ENCODE data around the gene RBCK1.

RBCK1 gene

DNA sequence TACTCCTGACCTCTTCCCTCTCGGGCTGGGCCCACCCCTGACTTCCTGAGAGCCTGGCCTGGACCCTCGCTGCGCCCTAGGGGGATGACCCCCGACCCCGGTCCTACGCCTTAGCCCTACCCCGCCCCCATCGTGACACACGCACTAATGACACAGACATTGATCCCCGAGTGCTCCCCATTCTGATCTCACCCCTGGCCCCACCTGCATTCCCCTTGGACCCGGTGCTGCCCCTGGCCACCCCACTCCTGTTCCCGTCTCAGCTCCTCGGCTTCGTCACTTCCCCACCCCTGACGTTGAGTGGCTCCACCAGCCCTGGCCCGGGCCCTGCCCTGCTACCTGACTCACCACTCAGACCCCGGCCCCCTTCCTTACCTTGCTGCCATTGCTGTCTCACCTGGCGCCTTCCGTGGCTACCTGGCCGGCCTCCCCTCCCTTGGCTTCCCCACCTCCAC lies 12.1 kb downstream of the RBCK1 start:
- no peak for DNase-seq

DNA sequence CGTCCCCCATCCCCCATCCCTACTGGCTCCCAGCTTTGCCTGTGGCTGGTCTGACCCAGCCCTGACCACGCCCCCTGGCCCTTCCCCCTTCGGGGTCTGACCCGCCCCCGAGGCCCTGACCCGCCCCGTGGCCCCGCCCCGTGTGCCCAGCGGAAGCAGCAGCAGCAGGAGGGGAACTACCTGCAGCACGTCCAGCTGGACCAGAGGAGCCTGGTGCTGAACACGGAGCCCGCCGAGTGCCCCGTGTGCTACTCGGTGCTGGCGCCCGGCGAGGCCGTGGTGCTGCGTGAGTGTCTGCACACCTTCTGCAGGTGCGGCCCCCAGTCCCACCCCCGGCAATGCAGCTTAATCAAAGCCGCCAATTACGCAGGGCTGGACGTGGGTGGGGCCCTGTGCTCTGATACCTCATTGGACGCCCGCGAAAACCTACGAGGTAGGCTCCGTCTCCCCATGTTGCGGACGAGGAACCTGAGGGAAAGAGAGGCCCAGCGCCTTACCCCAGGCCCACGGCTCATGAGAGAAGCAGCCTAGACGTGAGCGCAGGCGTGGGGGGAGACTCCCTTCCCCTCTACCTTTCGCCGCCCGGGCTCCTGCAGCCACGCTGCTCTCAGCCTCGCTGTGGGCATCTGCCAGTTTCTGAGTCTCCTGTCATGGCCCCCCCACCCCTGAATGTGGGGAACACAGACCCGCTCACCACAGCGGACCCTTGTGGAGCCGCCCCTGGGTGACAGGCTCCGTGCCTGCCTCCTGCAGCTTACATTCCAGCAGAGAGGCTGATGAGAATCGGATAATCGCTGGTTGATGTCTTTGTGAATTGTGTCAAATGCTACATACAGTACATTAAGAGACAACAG lies 12.8 kb downstream of the RBCK1 start:
- DNase-seq = no peak

DNA sequence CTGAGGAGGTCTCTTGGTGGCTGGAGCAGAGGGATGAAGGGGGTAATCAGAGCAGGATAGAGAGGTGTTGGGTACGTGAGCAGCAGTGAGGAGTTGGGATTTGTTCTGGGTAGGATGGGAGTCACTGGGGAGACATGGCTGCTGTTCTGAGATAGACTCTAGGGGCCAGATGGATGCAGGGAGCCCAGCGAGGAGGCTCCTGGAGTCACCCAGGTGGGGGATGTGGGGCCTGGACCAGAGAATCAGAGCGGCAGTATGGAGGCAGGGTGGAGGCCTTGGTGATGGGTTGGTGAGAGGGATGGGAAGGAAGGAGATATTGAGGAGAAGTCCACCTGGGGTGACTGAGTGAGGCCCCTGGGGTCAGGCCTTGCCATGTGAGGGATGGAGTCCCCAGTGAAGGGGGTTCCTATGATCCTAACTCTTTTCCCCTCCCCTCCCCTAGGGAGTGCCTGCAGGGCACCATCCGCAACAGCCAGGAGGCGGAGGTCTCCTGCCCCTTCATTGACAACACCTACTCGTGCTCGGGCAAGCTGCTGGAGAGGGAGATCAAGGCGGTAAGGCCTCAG lies 13.7 kb downstream of the RBCK1 start:
- DNase-seq = no peak

DNA sequence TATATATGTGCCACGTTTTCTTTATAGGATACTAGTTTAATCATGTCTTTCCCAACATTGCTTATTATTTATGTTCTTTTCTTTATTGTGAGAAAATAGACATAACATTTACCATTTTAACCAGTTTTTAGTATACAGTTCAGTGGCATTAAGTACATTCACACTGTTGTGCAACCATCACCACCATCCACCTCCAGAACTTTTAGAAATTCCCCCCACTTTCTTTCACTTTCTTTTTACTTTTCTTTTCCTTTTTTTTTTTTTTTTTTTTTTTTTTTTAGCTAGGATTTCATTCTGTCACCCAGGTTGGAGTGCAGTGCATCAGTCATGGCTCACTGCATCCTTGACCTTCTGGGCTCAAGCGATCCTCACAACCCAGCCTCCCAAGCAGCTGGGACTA lies 18.5 kb downstream of the RBCK1 start:
- DNase-seq = no peak

DNA sequence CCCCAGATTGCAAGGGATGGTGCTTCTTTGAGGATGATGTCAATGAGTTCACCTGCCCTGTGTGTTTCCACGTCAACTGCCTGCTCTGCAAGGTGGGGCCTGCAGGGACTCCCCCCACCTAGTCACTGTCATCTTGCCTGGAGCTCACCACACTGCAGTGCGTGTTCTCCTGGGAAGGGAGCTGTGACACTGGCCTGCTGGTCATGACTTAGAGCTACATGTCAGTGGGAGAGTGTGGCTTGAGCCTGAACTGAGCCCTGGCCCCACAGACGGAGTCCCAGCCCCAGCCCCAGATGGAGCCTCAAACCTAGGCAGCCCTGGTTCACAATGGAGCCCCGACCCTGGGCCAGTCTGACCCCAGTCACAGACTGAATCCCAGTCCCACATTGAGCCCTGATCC lies 19.3 kb downstream of the RBCK1 start:
- DNase-seq = no peak

DNA sequence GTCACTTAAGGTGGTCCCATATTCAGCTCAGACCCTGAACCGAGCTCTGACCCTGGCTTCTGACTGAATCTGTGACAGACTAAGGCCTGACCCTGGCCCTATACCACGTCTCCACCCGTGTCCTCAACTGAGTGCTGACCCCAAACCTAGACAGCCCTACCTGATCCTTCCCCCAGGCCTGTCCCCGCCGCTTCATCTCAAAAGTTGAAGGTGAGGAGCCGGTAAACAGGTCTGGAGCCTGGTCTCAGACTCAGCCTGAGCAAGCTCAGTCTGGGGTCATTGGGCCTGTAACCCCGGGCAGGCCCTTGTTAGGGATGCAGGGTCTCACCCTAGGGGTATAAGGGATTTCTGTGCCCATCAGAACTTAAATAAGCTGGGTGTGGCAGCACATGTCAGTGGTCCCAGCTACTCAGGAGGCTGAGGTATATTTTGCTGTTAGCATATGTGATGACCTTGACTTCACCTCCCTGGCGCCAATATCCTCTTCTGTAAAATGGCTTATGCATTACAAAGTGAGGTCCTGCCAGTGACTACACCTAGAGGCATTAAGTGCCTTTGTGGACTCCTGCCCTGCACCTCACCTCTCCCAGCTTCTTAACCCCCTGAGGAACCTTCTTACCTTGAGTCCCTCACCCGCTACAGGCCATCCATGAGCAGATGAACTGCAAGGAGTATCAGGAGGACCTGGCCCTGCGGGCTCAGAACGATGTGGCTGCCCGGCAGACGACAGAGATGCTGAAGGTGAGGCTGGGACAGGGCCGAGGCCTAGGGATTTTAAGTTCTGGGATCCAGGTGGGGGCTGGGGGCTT lies 20.0 kb downstream of the RBCK1 start:
- DNase-seq = no peak

DNA sequence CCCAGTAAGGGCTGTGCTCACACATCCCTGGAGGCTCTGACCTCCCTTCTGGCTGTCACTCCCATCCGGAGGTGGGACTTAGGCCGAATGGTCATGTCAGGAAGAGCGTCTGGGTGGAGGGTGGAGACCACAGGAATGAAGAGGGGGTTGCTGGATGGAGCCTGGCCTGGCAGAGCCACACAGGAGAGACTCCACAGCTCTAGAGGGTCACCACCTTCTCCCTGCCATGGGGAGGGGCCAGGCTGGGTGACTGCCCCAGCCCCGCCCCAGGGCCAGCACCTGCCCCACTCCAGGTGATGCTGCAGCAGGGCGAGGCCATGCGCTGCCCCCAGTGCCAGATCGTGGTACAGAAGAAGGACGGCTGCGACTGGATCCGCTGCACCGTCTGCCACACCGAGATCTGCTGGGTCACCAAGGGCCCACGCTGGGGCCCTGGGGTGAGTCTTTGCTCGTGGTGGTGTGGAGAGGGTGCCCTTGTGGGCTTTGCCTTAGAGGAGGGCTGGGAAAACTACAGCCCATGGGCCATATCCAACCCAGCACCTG lies 20.6 kb downstream of the RBCK1 start:
- DNase-seq = no peak

DNA sequence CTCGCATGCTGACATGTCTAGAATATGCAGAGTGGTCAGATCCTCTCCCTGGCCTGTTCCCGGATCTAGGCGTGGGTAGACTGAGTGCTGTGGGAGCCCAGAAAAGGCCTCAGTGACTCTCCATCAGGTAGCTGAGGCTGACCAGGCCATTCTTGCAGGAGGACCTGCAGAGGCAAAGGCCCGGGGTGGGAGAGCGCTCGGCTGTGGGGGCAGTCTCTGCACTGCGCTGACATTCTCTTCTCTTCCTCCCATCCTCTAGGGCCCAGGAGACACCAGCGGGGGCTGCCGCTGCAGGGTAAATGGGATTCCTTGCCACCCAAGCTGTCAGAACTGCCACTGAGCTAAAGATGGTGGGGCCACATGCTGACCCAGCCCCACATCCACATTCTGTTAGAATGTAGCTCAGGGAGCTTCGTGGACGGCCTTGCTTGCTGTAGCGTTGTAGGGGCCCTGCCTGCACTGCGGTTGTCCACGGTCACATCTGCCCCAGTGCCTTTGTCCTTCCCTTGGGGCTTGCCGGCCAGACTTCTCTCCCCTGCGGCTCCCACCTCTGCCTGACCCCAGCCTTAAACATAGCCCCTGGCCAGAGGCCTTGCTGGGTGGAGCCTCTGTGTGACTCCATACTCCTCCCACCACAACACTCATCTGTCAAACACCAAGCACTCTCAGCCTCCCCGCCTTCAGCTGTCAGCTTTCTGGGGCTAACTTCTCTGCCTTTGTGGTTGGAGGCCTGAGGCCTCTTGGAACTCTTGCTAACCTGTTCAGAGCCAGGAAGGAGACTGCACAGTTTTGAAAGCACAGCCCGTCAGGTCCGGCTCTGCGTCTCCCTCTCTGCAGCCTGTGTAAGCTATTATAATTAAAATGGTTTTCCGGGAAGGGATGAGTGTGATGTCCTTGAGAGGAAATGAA lies 22.2 kb downstream of the RBCK1 start:
- DNase-seq = no peak

DNA sequence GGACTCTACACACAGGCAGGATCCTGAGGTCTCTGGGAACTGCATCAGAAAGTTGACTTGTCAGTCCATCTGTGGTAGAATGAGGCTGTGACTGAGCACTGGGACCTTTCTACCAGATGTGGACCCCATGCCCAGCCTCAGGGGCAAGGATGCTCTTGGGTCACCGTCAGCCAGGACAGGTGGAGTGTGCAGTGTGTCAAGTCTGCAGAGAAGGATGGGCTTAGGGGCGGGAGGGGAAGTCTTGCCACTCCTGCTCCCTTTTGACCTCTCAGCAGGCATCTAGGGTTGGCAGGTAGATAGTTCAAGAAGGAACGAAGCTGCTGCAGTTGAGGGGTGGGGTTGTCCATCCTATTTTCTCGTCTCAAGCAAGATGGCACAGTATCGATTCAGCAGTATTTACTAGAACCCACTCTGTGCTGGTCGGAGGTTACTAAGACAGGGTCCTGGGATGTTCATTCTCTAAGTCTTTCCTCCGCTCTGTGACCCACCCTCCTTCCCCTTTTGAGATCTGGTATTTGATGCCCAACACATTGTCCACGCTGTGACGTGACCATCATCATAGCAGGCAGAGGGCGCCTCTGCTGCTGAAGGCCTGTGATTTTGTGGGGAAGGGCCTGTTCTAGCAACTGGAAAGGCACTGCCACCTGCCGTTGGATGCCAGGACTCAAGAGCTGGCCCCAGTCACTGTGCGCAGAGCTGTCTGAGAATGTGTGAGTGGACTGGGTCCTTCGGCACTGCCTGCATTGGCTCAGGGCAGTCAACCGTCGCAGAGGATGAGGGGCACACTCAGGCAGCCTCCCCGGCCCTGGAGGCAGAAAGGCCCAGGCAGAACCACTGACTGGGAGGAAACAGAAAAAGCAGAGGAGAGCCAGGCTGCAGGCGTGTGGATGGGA lies 23.2 kb downstream of the RBCK1 start:
- no peak for DNase-seq

DNA sequence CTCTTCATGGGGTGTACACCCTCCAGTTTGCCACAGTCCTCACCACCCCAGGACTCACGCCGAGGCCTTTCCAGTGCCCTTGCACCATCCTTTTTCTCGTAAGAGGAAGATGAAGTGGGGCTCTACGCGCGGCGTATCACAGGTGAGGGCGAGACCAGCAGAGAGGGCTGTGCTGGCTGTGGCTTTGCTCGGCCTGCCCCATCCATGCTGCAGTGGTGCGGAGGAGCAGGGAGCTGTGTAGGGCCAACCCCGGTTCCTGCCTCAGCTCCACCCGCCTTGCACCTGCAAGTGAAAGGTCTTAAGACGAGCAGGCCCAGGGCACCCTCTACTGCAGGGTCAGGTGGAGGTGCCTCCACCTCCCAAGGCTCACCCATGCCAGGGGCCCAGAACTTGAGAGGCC lies 24.1 kb downstream of the RBCK1 start:
- DNase-seq = no peak

DNA sequence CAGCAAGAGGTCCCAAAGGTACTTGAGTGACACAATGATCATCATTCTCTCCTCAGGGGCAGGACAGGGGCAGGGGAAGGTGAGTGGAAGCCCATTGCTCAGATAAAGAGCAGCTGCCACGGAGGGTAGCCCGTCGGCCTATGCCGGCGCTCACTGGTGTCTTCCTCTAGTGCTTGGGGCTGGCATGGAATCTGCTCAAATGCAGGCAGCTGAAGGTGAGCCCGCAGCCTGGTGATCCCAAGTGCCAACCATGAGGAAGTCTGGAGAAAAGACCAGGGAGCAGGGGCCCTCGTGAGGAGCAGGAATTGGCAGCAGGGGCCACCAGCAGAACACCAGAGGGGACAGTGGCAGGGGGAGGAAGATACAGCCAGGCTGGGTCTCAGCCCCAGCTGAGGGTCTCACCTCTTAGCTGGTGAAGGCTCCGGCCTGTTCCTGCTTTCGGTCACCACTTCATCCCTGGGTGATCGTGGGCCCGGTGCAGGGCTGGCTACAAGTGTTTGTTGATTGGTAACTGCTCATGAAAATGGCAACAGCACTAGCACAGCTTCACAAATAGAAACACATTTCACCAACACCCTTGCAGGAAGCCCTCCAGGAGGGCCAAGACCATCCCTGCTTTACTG lies 24.7 kb downstream of the RBCK1 start:
- no peak for DNase-seq

DNA sequence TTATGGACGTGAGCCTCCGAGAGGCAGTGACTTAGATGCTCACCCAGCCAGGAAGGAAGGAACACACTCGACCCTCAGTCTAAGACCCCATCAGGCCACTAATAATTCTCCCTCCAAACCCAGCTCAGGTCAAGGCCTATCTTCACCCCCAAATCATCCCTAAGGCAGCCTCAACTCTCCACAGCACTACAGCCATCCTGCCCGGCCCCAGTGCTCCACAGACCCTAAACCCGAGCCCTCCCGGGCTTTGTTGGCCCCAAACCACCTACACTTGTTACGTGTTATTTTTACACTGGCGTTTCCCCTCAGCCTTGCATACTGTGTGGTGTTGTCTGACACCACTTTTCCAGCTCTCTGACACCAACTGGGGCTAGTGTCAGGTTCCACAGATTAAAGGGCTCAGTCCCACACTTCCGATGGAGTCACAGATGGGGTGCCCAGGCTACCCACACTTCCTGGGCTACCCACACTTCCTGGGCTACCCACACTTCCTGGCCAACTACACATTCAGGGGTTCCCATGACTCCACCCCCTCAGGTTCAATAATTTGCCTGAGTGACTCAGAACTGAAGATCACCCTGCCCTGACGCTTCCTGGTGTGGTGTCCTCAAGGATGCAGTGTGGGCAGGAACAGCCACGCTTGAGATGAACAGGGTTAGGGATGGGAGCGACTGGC lies 25.3 kb downstream of the RBCK1 start:
- no peak for DNase-seq

DNA sequence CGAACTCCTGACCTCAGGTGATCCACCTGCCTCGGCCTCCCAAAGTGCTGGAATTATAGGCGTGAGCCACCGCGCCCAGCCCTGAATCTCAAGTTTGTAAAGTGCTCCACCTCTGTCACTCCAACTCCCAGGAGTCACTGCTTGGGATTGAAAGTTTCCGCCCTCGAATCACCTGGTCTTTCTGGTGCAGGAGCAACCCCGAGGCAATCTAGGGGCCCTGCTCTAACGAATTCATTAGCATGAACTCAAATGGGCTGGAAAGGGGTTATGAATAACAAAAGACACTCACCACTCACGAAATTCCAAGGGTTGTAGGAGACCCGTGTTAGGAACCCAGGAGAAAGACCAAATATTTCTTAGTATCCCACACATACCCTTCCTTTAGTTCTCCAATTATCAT lies 26.1 kb downstream of the RBCK1 start:
- DNase-seq = no peak

DNA sequence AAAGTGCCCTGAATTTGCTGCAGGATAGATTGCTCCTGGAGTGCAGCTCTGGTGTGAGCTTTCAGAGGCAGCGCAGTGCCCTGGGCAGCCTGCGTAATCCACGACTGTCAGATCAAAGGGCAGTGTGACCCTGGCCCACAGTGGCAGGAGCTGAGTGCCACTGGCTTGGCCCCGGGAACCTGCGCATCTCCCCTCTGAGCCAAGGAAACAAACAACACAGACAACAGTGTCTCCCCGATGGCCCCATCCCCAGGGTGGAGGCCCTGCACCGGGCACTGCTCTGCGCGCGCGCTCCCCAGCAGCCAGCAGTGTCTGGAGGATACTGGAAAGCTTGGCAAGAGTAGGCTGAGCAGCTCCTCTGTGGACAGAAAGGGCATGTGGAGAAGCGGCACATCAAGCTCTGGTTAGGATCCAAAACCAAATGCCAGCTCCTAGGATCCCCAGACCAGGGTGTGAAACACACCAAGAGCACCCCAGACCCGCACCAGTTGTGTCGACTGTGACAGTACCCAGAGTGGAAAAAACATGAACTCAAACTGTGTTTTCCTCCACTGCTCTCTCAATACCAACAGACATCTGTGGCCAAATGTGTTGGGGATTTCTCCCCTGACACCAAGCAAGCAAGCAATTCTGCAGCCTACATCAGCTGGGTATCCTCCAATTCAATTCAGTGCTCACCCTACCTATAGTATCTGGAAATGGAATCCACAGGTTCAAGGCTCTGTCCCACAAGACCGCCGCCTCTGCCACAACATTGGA lies 26.7 kb downstream of the RBCK1 start:
- no peak for DNase-seq

DNA sequence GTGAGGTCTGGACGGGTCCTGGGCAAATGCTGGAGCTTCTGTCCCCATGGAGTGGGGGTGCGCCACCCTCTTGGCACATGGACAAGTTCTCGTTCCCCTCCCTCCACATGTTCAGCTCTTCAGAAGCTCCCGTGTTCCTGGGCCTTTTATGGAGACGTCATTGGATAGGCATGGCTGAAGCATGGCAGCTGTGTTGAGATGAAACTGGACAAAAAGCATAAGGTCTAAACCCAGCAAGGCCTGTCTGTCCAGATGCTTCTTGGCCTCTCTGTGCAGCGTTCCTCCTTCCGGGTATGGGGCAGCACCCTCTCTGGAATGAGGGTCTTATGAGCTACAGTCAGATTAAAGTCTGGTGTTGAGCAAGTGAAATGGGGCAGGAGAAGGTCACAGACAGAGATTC lies 27.5 kb downstream of the RBCK1 start:
- DNase-seq = no peak

DNA sequence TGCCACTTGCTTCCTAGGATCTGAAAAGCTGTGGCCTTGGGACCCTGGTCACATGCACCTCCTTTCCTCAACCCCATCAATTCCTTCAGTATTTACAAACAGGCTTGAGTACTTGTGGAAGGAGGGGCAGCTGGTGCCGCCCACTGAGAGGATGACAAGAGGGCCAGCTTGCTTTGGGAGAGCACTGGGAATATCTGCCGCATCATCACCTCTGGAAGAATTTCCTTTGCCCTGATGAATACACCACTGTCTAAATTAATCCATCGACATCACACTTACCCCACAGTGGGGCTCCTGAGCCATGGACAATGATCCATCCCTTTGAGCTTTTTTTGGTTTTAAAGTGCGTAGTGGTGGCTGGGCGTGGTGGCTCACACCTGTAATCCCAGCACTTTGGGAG lies 28.4 kb downstream of the RBCK1 start:
- DNase-seq = no peak

DNA sequence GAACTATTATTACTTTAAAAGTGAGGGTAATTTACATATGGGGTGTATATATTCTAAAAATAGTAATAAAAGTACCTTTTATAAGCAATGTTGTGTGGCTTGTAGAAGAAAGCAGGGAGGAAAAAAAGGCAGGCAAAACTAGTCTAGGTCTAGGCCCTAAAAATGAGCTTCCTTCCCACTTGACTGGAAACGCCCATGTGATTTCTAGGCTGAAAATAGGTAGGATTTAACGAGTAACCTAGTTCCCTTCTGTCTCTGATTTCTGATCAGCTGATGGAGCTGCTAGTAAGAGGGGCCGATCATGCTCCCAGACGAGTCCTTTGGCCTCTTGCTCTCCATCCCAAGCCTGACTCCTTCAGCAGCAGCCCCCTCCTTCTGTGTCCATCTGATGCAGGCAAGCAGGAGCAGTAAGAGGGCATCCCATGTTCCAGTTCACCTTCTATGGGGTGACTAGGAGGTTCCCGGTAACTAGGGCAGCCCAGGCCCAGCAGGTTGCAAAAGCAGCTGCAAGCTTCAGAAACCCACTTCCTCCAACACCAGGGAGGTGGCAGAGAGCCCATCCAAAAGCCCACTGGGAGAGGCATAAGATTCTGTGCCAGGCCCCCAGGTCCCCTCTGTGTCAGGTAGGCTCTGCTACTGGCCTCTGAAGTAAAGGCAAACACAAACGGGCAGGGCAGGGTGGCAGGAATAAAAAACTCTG lies 29.8 kb downstream of the RBCK1 start:
- no peak for DNase-seq

DNA sequence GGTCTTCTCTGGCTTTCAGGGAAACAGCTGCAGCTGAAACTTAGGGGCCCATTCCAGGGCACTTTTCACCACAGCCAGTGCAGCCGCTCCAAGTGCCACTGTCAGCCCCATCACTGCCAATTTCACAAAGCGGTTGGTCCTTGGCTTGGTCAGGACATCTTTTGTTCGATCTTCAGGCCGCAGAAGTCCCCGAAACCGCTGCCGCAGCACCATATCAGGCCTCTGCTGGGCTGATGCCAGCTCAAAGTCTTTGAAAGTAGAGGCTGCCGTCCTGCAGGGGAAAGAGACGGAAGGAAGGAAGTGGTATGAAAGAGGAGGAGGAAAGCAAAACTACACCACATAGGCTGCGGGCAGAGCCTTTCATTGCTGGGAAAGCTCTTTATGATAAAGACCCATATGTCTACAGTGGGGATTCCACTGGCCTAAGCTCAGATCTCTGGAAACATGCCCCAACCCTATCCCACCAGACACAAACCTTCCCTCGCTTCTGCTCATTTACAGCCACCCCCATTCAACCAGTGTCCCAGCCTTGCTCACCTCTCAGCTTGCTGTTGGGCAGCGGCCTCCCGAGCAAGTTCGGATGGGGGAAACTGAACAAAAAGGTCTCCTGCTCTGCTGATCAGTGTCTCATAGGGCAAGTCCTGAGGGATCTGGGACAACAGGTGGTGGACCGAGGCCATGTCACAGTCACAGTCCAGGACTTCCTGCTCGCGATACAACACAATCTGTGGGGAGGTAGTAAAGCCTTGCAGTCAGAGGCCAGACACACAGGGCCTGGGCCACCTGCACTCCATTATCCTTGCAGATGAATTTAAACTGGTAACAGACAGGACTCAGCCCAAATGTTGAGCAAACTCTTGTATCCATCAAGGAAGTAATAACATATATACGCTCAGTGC lies 30.7 kb downstream of the RBCK1 start:
- no peak for DNase-seq

Measured in SIG-M5 (cell line).